Posterior vena cava (tissue), 2 donors: Measurements from ENCODE around the gene GABARAP. TPM values are rescaled to one million over a fixed set of nuclear protein-coding genes. Genes with fewer than 3 reads are reported as not detected.

Experiments used
- DNase-seq: peaks from one replicate; pipeline ENCODE4 v3.0.0-alpha.2; 2020; ENCODE audit warnings: low spot score
- intact Hi-C, 2 donors: fragments of 100-400 bp; cut with DNase I; formaldehyde crosslinking; loops; one replicate each; pipeline versions ENCODE4 v1.14.1 to v1.14.2; 2022 to 2023
- total RNA-seq, 2 donors: library from RNA; stranded (reverse); fragmentation: NEBNext Ultra II Directional; extraction: Animal tissue kit (Norgen Biotek cat#: 25700); gene quantifications; one replicate each; pipeline ENCODE4 v1.2.1, GENCODE V29; 2021
- donor health status: DM: yes; HTN: yes; CAD: no.
- donor health status: DM: yes; HTN: yes; CAD: no.

The GABARAP gene
- total RNA-seq, 2 donors from 2014 or later: 341 to 405 TPM

- intact Hi-C loops: no loop called here
- DNase-seq: no peak
These were observed 26.5 kb downstream of the GABARAP start for GRCh38 chr17:7215652-7216180.

DNA sequence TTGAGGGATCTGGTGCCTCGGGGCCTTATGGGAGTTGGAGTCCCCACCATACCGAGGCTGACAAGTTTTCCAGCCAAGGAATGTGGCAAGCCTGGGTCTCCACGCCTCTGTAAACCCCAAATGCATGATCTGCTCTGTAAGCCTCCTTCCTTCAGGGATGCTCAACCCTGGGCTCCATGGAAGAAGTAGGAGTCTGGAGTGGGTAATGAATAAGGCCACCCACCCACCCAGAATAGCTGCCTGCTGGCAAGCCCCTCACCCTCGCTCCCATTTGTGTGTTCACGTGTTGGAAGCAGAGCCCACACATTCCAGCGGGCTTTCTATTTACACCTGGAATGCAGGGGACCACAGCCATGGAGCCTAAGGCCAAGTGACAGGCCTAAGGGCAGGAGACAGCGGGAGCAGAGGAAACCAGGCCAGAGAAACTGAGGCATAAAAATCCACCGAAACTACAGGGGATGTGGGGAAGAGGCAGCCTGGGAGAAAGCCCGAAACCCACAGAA, 27.1 kb downstream of the GABARAP start:
- intact Hi-C loops: no loop called here
- peak; percentile 73 for DNase-seq

DNA sequence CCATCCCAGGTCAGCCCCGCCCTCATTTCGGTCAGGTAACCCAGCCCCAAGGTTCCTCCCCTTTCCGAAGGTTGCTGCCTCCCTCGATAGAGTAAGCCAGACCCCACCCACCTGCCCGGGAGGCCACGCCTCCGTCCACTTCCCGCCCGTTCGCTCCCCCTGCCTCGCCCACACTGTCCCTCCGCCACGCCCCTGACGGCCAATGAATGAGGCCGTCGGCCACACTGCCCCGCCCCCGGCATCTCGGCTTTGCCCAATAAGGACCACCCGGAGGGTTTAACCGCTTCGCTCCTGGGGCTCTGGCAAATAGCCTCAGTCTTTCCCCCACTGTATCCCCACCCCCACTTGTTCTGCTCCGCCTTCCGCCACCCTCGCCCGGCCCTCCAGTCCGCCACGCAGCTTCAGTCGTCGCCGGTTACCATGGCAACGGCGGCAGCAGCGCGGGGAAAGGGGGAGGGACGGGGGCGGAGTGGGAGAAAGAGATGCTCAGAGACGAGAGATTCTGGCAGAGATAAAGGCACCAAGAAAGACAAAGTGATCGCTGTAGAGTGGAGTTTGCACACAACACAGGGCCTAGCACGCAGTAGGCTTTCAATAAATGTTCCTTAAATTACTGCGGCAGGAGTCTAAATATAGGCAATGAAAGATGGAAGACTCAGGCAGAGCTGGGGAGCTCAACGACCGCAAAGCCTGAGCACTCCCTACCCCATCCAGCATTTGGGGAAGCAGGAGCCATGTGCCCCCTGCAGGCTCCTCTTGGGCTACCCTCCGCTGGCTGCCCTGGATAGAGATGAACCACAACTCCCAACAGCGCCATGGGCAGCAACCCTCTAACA, 27.7 kb downstream of the GABARAP start:
- intact Hi-C loops: no loop called here
- peak; percentile 100 for DNase-seq

DNA sequence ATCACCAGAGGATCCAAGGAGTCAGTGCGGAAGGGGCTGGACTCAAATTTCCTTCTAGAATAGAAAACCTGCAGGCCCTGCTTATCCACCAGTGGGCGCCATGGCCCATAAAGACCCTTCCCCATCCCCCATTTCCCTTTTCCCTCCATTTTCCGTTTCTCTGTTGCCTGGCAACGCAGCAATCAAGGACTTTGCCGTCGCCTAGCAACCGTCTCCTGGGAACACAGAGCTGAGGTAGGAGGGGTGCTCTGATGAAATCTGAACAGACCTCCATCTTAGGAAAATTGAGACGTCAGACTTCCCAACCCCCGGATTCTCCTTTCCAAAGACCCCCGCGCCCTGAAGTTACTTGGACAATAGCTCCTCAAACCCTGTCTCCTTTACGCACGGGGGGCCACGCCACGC, 28.4 kb downstream of the GABARAP start:
- intact Hi-C loops: no loop called here
- DNase-seq: peak; percentile 93

GRCh38 chr17:7211491-7212273, 30.6 kb downstream of the GABARAP start:
- intact Hi-C loops: no loop called here
- no peak for DNase-seq

GRCh38 chr17:7208754-7209460, 33.3 kb downstream of the GABARAP start:
- DNase-seq: no peak
- intact Hi-C loops: no loop called here

DNA sequence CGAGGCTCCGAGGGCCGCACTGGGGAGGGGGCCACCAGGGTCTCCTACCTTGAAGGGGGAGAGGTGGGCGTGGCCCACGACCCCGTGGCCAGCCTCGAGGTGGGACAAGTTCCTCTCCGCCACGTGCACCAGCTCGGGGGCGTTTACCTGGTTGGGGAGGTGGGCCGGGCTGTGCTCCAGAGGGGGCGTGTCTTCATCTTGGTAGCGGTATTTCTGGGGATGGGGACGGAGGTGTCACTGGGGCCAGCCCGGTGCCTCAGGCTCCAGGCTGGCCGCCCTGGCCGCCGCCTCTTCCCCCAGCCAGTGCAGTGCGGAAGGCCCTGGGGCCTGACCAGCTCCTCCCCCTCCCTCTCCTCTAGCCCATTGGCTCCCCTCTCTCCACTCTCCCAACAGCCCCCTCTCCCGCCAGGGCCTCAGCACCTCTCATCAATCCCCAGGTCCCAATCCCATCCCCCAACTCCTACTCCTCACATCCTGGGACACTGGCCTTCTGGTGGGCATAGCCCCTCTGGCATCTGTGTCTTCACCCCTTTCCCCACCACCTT, 34.1 kb downstream of the GABARAP start:
- DNase-seq: no peak
- intact Hi-C loops: no loop called here

- DNase-seq: no peak
- intact Hi-C loops: no loop called here
These were observed 34.9 kb downstream of the GABARAP start for GRCh38 chr17:7207120-7208001.

DNA sequence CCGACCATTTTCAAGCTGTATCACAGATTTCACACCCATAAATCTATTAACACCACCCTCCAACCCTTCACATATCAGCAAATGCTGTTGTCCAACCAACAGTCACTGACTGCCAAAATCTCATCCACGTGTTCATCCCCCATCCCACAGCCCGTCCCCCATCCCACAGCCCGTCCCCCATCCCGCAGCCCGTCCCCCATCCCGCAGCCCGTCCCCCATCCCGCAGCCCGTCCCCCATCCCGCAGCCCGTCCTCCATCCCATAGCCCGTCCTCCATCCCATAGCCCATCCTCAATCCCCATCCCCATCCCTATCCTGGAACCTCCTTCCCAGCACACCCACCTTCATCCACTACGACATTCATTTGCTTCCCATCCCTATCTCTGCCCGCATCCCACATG, 36.7 kb downstream of the GABARAP start:
- intact Hi-C loops: no loop called here
- no peak for DNase-seq

DNA sequence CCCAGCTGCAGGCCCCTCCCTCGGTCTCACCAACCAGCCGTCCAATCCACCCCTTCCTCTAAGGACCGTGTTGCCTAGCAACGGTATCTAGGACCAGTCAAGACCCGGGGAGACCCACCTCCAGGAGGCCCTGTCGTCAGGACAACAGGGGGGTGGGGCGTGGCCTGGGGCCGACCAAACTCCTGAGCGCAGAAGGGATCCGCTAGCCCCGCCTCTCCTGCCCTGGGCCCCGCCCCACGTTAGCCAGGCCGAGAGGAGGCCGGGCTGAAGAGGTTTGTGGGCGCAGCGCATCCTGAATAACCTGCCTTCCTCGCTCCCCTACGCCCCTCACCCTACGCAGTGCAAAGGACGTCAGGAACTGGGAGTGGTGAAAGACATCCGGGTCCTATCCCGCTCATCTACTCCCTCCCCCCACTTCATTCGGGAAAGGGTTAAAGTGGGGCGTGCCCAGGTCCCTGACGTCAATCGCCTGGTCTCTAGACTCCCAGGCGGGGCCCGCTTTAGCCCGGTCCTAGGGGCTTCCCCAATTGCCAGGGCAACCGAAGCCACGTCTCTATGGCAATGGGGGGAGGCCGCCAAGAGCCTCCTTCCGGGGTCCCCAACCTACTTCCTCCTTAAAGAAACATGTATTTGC, 37.3 kb downstream of the GABARAP start:
- intact Hi-C loops: no loop called here
- peak; percentile 95 for DNase-seq

- intact Hi-C loops: no loop called here
These were observed 37.9 kb downstream of the GABARAP start for GRCh38 chr17:7204336-7204735.

GRCh38 chr17:7203391-7203790, 38.9 kb downstream of the GABARAP start:
- intact Hi-C loops: no loop called here
- no peak for DNase-seq

More at GRCh38 chr17:7204336-7204735, 37.9 kb downstream of the GABARAP start:
- no peak for DNase-seq

GRCh38 chr17:7196651-7197401, 45.4 kb downstream of the GABARAP start:
- intact Hi-C loops: no loop called here
- DNase-seq: no peak

DNA sequence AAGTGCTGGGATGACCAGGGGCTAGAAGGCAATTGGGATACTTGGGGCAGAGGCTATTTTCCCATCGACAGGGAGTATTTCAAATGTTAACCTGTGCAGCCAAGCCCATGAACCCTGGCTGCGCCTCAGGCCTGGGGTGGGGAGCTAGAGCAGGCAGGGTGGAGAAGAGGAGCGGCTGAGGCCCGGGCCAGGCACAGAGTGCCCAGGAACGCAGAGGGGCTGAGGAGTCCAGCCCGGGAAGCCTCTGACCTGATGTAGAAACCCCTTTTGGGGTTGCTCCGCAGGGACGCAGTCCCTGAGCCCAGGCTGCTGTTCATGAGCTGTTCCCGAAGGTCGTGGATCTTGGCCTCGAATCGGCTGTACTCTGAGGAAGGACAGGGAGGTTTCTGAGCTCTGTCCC, 46.3 kb downstream of the GABARAP start:
- no peak for DNase-seq
- intact Hi-C loops: no loop called here

DNA sequence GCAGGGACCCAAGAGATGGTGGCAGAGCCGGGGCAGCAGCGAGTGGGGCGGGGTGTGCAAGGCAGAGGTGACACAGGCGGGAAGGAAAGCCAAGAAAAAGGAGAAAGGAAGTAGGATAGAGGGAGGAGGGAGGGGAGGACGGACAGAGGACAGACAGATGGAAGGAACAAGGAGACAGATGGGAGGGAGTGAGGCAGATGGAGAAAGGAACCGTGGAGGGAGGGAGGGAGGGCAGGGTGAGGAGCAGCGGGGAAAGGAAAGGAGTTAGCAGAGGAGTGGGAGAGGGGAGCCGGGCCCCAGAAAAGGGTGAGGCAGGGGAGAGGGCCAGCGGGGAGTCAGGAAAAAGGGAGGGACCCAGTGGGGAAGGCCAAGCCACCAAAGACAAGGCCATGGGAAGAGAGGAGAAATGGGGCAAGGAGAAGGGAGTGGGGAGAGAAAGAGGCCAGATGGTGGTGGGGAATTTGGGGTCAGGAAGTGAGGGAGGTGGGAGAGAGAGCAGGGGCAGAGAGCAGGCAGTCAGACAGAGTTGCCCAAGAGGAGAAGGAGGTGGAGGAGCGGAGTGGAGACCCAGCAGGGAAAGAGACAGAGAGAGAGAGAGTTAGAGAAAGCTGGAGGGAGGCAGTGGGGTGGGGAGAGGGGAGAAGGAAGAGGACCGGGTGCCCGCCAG, 49.8 kb downstream of the GABARAP start:
- no peak for DNase-seq
- intact Hi-C loops: no loop called here

DNA sequence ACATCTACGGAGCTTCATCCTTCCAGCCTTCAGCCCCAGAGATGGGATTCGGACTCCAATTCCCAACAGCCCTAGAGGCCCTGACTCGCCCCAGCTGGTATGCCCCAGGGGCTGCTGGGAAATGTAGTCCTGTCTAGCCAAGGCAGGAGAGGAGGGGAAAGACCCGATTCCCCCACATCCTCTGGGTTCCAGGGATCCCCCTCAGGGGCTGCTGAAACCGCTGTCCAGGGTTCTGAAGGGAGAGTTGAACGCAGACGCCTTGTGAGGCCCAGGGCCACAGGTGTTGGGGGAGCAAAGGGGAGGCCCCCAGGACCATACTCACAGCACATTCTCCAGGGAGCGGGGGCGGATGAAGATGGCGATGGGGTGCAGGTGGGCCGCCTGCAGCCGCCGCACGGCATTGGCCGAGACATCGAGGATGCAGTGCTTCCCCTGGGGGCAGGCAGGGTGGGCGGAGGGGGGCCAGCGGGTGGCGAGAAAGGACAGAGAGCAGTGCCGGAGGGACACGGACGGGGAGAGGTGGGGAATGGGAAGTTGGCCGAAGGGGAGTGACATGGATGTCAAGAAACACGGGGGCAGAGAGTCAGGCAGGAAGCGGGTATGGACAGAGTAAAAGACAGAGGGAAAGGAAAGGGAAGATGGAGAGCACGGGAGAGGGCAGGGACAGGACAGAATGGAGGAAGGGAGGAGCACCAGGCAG, 50.5 kb downstream of the GABARAP start:
- intact Hi-C loops: no loop called here
- DNase-seq: no peak
